Esophagus (tissue), 2 donors: Measurements from ENCODE around the gene CREB1. TPM values are rescaled to one million over a fixed set of nuclear protein-coding genes. Genes with fewer than 3 reads are reported as not detected.

Experiments
- H3K27ac ChIP-seq, 2 donors: one replicate each; pipeline ENCODE4 v1.5.1; 2013; ENCODE audit warnings: low read depth in 2 of 2, mild to moderate bottlenecking in 2 of 2, inconsistent platforms in 1 of 2, low read length in 1 of 2, moderate library complexity in 1 of 2
- H3K27me3 ChIP-seq, 2 donors: one replicate each; pipeline ENCODE4 v1.6.1; 2013; ENCODE audit warnings: low read length in 2 of 2, control low read depth in 1 of 2, mild to moderate bottlenecking in 1 of 2; ENCODE audit not compliant: insufficient read depth in 2 of 2, control insufficient read depth in 1 of 2
- H3K36me3 ChIP-seq, 2 donors: one replicate each; pipeline ENCODE4 v1.6.1; 2013; ENCODE audit warnings: low read length in 1 of 2; ENCODE audit not compliant: control insufficient read depth in 2 of 2, insufficient read depth in 2 of 2
- H3K4me1 ChIP-seq, 2 donors: one replicate each; pipeline ENCODE4 v1.6.1; 2013; ENCODE audit warnings: low read length in 1 of 2; ENCODE audit not compliant: control insufficient read depth in 2 of 2, insufficient read depth in 2 of 2
- H3K4me3 ChIP-seq, 2 donors: one replicate each; pipeline ENCODE4 v1.5.1; 2013; ENCODE audit warnings: low read length in 2 of 2, mild to moderate bottlenecking in 2 of 2, low read depth in 1 of 2, moderate library complexity in 1 of 2
- H3K9me3 ChIP-seq, 2 donors: one replicate each; pipeline ENCODE4 v1.6.1; 2013; ENCODE audit warnings: mild to moderate bottlenecking in 2 of 2, low read depth in 1 of 2, low read length in 1 of 2, moderate library complexity in 1 of 2; ENCODE audit not compliant: control insufficient read depth in 2 of 2, insufficient read depth in 1 of 2
- WGBS, 2 donors: extraction: QIAGEN DNeasy Blood & Tissue Kit; methylation state at CpG; one replicate each; pipeline ENCODE4 v1.1.7; 2013; 5-methylcytosine and 5-hydroxymethylcytosine counted together
- polyA plus RNA-seq, 2 donors: library from polyadenylated mRNA; stranded (reverse); fragments of 200-250 nt; gene quantifications; one replicate each; pipeline ENCODE4 v1.2.3, GENCODE V29; 2013
- donor health status: healthy with polysubstance abuse.
- donor health status: Bipolar disorder and iron deficiency.

Gene CREB1
- polyA plus RNA-seq, 2 donors, result 5.3 to 6.2 TPM

DNA sequence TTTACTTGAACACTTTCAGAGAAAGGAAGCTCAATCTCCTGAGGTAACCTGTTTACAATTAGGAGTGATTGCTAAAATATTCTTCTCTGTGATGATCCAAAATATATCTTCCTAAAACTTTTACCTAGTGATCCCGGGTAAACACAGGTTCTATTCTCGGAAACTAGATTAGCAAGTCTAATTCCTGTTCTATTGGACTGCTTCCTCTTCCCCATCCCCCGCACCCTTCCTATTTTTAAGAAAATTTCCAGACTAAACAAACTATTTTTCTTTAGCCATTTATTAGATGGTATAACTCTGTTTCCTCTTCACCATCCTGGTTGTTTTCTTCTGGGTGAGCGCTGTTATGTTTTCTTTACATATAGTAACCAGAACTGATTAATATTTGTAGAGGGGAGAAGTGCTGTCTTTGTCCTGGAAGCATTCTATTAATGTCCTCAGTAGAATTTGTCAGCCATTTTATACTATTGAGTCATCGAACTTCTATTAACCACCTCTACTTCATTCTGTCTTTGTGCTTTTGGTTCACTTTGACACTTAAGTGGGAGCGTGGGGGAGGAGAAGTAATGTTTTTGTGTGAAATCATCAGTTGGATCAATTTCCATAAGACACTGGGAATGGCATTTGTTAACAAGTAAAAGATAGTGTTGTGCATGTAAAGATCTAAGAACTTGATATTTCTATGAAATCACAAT lies 31.8 kb downstream of the CREB1 start:
- WGBS, 2 donors, result 83 to 87% methylated on average over 6 of the region's 6 CpGs
- Histone ChIP-seq H3K27me3 (no peaks in the 10 kb centered on the region), H3K4me3 (no peak overlapping the region), H3K4me1 (no peaks in the 10 kb centered on the region), H3K36me3 (peaks cover 0 to 2% of the 10 kb centered on the region in 2 donors), H3K9me3 (no peaks in the 10 kb centered on the region), H3K27ac (no peak overlapping the region)

DNA sequence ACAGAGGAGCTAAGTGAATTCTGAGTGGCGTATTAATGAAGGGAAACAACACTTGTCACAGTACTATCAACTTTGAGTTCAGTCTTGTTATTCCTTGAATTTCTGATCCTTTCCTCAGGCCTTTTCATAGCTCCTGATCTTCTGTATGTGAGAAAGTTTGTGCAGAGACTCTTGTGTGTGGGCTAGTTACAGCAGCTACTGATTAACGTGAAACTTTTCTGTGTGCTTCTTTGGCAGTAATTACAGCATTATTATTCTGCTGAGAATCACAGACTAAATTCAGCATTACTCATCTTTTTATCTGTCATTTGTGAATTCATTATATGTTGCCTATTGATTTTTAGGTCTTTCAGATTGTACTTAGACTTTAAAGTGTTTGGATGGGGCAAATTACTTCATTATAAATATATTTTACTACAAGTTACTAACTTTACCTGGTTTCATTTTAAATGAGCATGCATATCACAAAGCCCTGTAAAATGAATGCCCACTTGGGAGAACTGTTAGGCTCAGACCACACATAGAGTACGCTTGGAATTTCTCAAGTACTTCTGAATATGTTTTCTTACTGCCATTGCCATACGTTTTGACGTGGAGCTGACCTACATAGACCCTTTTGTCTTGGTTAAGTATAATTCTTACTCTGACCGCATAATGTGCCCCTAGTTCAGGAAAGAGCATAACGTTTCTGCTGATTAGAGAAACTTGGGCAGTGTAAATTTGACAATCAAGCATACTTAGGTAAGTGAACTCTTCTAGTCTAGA lies 36.2 kb downstream of the CREB1 start:
- 83 to 84% methylated on average over 7 of the region's 7 CpGs for WGBS, 2 donors
- Histone ChIP-seq H3K27me3 (no peaks in the 10 kb centered on the region), H3K4me3 (no peak overlapping the region), H3K4me1 (no peaks in the 10 kb centered on the region), H3K27ac (no peak overlapping the region), H3K36me3 (peaks cover 0 to 4% of the 10 kb centered on the region in 2 donors), H3K9me3 (no peaks in the 10 kb centered on the region)

DNA sequence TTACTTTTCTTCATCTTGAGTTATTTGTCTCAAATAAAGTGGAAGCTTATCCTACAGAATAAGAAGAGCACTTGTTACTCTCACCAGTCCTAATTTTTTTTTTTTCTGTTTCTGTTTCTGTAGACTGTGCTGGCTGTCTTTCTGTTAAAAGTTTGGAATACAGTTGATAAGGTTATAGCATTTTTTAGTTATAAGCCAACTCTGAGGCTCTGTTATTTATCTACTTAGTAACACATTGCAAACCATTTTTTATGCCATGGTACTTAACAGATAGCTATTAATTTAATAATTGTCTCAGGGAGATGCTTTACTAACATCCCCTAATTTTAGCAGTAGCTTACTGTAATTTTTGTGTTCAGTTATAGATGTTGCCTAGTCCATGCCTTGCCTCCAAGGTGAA lies 37.9 kb downstream of the CREB1 start:
- H3K9me3 ChIP-seq, result no peaks in the 10 kb centered on the region
- H3K27ac ChIP-seq, result no peak overlapping the region
- no peak overlapping the region for H3K4me3 ChIP-seq
- H3K27me3 ChIP-seq, result no peaks in the 10 kb centered on the region
- peaks cover 0 to 4% of the 10 kb centered on the region in 2 donors for H3K36me3 ChIP-seq
- H3K4me1 ChIP-seq, result no peaks in the 10 kb centered on the region

DNA sequence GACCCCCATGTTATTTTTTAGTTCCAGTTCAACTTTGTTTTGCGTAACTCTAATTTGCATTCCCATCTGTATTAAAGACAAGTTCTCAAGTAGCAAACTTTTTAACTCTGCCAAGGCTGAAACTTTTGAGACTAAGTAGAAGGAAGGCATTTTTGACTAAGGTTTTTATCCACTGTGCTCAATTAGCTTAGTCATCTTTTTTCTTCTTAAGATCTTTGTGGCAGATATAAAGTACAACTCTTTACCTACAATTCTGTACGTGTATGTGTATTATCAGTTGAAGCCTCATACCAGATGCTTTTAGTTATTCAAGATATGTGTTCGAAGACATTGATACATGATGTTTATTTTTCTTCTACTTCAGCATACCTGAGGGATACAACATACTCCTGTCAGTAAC lies 41.6 kb downstream of the CREB1 start:
- WGBS, 2 donors, result 81 to 89% methylated on average over 3 of the region's 3 CpGs
- no peaks in the 10 kb centered on the region for H3K9me3 ChIP-seq
- no peak overlapping the region for H3K27ac ChIP-seq
- H3K36me3 ChIP-seq, result peaks cover 0 to 6% of the 10 kb centered on the region in 2 donors
- H3K27me3 ChIP-seq, result no peaks in the 10 kb centered on the region
- no peak overlapping the region for H3K4me3 ChIP-seq
- no peaks in the 10 kb centered on the region for H3K4me1 ChIP-seq

DNA sequence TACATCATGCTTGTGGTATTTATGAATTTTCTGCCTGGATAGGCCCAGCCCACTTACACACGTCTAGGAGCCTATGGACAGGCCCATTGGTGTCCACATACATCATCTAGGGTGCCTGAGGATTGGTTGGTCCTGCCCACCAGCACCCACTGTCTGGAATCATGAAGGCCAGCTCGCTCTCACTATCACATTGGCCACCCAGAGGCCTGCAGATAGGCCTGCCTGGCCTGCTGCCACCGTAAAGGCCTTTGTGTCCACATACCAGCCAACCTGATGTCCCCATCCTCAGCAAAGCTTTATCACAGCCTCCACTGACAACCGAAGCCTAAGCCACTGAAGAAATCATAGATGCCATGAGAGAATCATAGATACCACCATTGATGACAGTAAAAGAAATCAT lies 55.2 kb downstream of the CREB1 start:
- H3K4me3 ChIP-seq, result no peak overlapping the region
- 95 to 99% methylated on average over 4 of the region's 4 CpGs for WGBS, 2 donors
- H3K9me3 ChIP-seq, result no peaks in the 10 kb centered on the region
- peaks cover 0 to 10% of the 10 kb centered on the region in 2 donors for H3K36me3 ChIP-seq
- no peaks in the 10 kb centered on the region for H3K27me3 ChIP-seq
- H3K27ac ChIP-seq, result no peak overlapping the region
- H3K4me1 ChIP-seq, result no peaks in the 10 kb centered on the region

DNA sequence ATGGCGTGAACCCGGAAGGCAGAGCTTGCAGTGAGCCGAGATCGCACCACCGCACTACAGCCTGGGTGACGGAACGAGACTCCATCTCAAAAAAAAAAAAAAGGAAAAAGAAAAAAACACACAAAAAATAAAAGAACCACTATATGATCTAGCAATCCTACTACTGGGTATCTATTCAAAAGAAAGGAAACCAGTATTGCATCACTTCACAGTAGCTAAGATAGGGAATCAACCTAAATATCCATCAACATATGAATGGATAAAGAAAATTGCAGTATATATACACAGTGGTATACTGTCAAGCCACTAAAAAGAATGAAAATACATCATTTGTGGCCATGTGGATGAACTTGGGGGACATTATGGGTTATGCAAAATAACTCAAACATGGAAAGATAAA lies 57.5 kb downstream of the CREB1 start:
- Histone ChIP-seq H3K36me3 (peaks cover 0 to 5% of the 10 kb centered on the region in 2 donors), H3K27ac (no peak overlapping the region), H3K4me1 (no peaks in the 10 kb centered on the region), H3K4me3 (no peak overlapping the region), H3K9me3 (peaks cover 0 to 2% of the 10 kb centered on the region in 2 donors), H3K27me3 (no peaks in the 10 kb centered on the region)
- WGBS, 2 donors, result 96 to 98% methylated on average over 7 of the region's 7 CpGs

DNA sequence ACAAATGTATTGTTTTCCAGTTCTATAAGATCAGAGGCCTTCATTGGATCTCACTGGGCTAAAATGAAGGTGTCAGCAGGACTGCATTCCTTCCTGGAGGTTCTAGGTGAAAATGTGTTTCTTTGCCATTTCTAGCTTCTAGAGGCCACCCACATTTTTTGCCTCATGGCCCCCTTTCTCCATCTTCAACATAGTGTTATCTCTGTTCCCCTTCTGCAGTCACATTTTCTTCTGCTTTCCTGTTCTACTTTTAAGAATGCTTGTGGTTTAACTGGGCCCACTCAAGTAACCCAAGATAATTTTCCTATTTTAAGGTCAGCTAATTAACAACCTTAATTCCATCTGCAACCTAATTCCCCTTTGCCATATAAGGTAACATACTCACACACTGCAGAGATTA lies 59.4 kb downstream of the CREB1 start:
- Histone ChIP-seq H3K27me3 (no peaks in the 10 kb centered on the region), H3K27ac (no peak overlapping the region), H3K4me3 (no peak overlapping the region), H3K4me1 (no peaks in the 10 kb centered on the region), H3K36me3 (peaks cover 0 to 5% of the 10 kb centered on the region in 2 donors), H3K9me3 (peaks cover 0 to 2% of the 10 kb centered on the region in 2 donors)

DNA sequence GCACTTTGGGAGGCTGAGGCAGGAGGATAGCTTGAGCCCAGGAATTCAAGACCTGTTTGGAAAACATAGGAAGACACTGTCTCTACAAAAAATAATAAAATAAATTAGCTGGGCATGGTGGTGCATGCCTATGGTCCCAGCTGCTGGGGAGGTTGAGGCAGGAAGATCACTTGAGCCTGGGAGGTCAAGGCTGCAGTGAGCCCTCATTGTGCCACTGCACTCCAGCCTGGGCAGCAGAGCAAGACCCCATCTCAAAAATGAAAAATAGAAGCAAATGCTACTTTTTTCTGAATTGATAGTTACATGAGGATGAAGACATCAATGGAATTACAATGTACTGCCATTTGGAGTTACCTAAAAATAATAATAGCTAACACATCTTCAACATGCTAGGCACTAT lies 63.5 kb downstream of the CREB1 start:
- no peak overlapping the region for H3K4me3 ChIP-seq
- H3K4me1 ChIP-seq, result no peaks in the 10 kb centered on the region
- H3K36me3 ChIP-seq, result peaks cover 0 to 4% of the 10 kb centered on the region in 2 donors
- no peaks in the 10 kb centered on the region for H3K27me3 ChIP-seq
- no peak overlapping the region for H3K27ac ChIP-seq
- H3K9me3 ChIP-seq, result peaks cover 0 to 2% of the 10 kb centered on the region in 2 donors

DNA sequence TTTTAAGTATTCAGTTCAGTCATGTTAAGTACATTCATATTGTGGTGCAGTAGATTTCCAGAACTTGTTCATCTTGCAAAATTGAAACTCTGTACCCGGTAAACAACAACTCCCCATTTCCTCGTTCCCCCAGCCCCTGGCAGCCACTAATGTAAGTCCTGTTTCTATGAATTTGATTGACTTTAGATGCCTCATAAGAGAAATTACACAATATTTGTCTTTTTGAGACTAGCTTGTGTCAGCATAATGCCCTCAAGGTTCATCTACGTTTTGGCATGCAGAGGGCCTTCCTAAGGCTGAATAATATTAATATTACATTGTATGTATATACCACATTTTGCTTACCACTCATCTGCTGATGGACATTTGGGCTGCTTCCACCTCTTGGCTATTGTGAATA lies 64.5 kb downstream of the CREB1 start:
- Histone ChIP-seq H3K9me3 (peaks cover 0 to 2% of the 10 kb centered on the region in 2 donors), H3K4me1 (no peaks in the 10 kb centered on the region), H3K27ac (no peak overlapping the region), H3K4me3 (no peak overlapping the region), H3K36me3 (peaks cover 0 to 4% of the 10 kb centered on the region in 2 donors), H3K27me3 (no peaks in the 10 kb centered on the region)
- 58 to 69% methylated on average over 3 of the region's 3 CpGs for WGBS, 2 donors

DNA sequence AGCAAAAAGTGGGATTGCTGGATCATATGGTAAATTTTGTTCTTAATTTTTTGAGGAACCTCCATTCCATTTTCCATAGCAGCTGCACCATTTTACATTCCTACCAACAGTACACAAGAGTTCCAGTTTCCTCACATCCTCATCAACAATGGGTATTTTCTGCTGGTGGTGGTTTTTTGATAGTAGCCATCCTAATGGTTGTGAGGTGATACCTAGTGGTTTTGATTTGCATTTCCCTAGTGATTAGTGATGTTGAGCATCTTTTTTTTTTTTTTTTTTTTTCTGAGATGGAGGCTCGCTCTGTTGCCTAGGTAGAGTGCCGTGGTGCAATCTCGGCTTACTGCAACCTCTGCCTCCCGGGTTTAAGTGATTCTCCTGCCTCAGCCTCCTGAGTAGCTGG lies 65.0 kb downstream of the CREB1 start:
- no peak overlapping the region for H3K4me3 ChIP-seq
- H3K9me3 ChIP-seq, result peaks cover 0 to 2% of the 10 kb centered on the region in 2 donors
- WGBS, 2 donors, result 97 to 100% methylated on average over 4 of the region's 4 CpGs
- H3K27me3 ChIP-seq, result no peaks in the 10 kb centered on the region
- H3K27ac ChIP-seq, result no peak overlapping the region
- no peaks in the 10 kb centered on the region for H3K4me1 ChIP-seq
- peaks cover 0 to 4% of the 10 kb centered on the region in 2 donors for H3K36me3 ChIP-seq
